ENCODE data around the gene INTS7. TPM values are rescaled to one million over a fixed set of nuclear protein-coding genes. Genes with fewer than 3 reads are reported as not detected.

The INTS7 gene
- total and polyA plus RNA-seq, 9 of the 15 experiments (the other 6 are each of a cell fraction or from before 2014, with no cell fraction given), result 27.3 to 68.4 (median 40.4) TPM

DNA sequence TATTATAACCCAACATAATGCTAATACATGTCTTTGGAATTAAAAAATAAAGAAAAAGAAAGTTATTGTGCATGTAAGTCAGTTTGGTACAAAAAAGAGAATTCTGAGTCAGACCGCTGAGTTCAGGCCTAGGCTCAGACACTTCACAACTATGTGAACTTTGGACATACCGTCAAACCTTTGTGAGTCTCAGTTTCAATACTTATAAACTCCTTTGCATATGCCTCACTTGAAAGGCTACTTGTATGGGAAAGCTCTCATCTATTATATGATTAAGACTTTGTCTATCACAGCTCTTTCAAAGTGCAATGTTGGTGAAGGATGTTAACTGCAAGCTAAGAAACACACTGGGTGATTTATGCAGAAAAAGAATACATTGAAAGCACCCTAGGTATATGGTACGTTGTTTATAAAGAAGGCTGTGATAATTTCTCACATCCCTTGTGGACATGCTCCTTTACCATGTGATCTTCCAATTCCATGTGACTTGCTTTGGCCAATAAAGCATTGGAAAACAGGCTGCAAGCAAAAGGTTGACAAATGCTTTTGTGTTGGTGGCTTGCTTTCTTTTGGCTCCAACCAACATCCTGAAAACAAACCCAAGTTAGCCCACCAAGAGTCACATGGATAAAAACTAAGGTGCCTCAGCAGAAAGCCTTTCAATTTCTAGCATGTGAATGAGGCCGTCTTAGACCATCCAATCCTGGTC is 49.6 kb downstream of the INTS7 start:
- no peak overlapping the region for H2AFZ ChIP-seq (ENCODE audit: low read depth, low read length)
- intact Hi-C loops (cut with micrococcal nuclease) (no loop called here), in situ Hi-C loops (cut with MboI) (no loop called here)
- no peaks in the 10 kb centered on the region for H4K20me1 ChIP-seq (replicated peaks; ENCODE audit: control insufficient read depth, insufficient read depth, low read length)
- H3K36me3 ChIP-seq (ENCODE audit: control insufficient read depth, insufficient read depth, low read length), result peaks cover 65% of the 10 kb centered on the region
- ChIA-PET POLR2A (interaction anchor here (0.6 kb wide), 1 partner anchor 150 kb away, joined by 3 read pairs; no protein-coding TSS in a partner anchor), CTCF (ENCODE audit: low intra/inter-chr PET ratio) (interaction anchor here (0.6 kb wide), 1 partner anchor 9 kb away, joined by 3 read pairs; no protein-coding TSS in a partner anchor)
- no peaks in the 10 kb centered on the region for H3K9me3 ChIP-seq (replicated peaks; ENCODE audit: control insufficient read depth, insufficient read depth, low read depth, low read length)
- FAIRE-seq, result no peak
- no peak for TF ChIP-seq SIN3A (IDR thresholded peaks at IDR 0.05; ENCODE audit: borderline replicate concordance in 2 of 2, control insufficient read depth in 1 of 2, low read depth in 2 of 2, low read length in 2 of 2)
- TF ChIP-seq, protein P1, sequence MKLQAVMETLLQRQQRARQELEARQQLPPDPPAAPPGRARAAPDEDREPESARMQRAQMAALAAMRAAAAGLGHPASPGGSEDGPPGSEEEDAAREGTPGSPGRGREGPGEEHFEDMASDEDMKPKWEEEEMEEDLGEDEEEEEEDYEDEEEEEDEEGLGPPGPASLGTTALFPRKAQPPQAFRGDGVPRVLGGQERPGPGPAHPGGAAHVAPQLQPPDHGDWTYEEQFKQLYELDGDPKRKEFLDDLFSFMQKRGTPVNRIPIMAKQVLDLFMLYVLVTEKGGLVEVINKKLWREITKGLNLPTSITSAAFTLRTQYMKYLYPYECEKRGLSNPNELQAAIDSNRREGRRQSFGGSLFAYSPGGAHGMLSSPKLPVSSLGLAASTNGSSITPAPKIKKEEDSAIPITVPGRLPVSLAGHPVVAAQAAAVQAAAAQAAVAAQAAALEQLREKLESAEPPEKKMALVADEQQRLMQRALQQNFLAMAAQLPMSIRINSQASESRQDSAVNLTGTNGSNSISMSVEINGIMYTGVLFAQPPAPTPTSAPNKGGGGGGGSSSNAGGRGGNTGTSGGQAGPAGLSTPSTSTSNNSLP (IDR thresholded peaks at IDR 0.05; ENCODE audit: borderline replicate concordance, low read depth, low read length), result no peak
- no peak overlapping the region for H3K27ac ChIP-seq (ENCODE audit: extremely low read depth, low read depth, low read length)
- no peak overlapping the region for H3K4me2 ChIP-seq (ENCODE audit: insufficient read depth, low read length)
- no peaks in the 10 kb centered on the region for H3K79me2 ChIP-seq (ENCODE audit: control insufficient read depth, insufficient read depth, low read length)
- H3K4me1 ChIP-seq (replicated peaks in 1 of 2; ENCODE audit: control insufficient read depth in 2 of 2, insufficient read depth in 2 of 2, low read length in 2 of 2), result no peaks in the 10 kb centered on the region
- no TSS peak for BruUV-seq (replicated peaks)
- no peak overlapping the region for H3K4me3 ChIP-seq
- WGBS (ENCODE audit: insufficient coverage, low coverage, missing lambda C conversion rate), result 91% methylated on average over 4 of the region's 4 CpGs
- no peaks in the 10 kb centered on the region for H3K27me3 ChIP-seq (ENCODE audit: control insufficient read depth in 2 of 2, insufficient read depth in 2 of 2, low read length in 2 of 2)
- H3K9me1 ChIP-seq (ENCODE audit: control insufficient read depth, insufficient read depth, low read length), result no peaks in the 10 kb centered on the region
- no peak for ATAC-seq
- H3K9ac ChIP-seq (ENCODE audit: insufficient read depth in 1 of 2, low read depth in 2 of 2, low read length in 2 of 2), result no peak overlapping the region
- no peak for DNase-seq (ENCODE audit: extremely low read depth in 1 of 4, low spot score in 3 of 4)

All from K562 (cell line).